NCI-H2081 treated with DMSO at 0.1 percent for 48 hours (cell line): Measurements from ENCODE around the gene MAN1B1.
"Not testable (repeated sequence)": the region's sequence is repeated elsewhere in the genome, so short reads cannot be mapped to it uniquely, and the experiment has no call there.

ENCODE experiments used
- DNase-seq: peaks from one replicate; lab custom pipeline; 2025; lab: John Stamatoyannopoulos, UW

Gene MAN1B1

DNA sequence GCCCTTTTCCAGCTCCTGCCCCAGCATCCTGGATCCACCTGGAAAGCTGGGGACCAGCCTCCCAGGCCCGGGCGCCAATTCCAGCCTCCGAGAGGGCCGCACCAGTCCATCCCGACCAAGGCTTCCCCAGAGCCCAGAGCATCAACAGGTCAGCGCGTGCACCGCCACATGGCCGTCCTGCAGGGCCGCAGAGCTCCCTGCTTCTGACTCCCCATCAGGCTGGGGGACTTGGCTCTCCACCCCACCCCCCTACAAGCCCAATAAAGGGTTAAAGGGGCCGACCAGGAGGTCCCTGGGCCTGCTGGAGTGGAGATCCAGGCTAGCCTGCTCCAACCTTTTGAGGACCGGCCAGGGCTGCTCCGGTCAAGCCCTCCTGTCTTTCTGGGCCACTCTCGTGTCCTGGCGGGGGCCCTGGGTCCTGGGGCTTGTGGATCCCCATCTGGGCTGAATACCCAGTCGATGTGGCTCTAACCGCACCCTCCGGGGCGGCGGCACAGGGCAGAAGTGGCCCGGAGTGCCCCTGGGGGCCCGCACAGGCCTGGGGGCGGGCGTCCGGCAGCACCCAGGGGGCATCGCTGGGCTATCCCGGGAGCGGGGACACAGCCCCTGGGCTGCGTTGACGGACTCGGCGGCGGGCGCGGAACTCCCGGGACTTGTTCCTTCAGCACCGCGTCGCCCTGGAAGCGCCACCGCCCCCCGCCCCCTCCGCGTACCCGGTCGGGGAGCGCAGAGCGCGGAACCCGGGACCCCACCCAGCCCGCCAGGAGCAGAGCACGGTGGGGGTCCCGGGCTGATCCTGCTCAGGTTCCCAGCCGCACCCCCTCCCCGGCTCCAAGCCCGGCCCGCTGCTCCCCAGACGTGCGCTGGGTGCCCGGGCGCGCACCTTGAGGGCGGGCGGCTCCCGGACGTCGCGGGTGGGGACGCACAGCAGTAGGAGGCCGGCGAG is 33.5 kb upstream of the MAN1B1 start:
- DNase-seq, result no peak

DNA sequence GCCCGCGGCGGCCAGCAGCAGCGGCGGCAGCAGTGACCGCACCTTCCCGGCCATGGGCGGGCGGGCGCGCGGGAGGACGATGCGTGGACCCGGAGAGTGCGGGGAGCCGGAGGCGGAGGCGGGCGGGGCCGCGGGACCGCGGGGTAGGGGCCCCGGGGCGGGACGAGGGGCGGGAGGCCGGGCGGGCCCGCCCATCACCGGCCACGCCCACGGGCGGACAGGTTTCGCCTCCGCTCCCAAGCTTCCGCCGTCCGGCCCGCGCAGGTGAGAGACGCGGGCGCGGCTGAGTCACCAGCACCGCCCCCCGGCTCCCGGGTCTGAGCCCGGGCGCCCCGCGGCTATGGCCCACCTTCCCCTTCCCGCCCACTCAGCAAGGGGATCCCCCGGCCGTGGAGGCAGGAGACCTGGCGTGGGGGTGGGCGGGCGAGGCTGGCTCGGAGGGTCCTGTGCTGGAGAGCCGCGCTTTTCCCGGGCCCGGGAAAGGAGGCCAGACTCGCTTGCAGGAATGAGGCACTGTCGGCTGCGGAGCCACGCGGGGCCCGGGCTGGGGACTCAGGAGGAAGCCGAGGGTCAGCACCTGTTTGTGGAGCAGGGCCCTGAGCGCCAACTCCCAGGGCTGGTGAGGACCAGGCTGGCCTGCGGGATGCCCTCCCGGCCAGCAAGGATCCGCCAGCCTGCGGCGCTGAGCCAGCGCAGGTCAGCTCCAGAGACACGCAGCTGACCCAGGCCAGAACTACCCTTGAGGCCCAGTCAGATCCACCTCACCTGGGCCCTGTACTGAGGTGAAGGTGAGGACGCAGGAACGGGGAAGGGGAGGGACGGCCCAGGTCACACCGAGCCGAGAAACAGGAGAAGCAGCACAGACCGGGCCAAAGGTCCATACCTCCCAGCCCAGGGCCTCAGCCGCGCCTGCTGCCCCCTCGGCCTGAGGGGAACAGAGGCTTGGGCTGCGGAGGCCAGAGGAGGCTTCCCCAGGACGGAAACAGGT is 32.5 kb upstream of the MAN1B1 start, which contains the start of gene ENTPD2:
Gene ENTPD2, minus strand, starts transcription at position 118 of the 988 bp plus-strand sequence. Its CDS starts 64 bp downstream, at position 54.
- no peak for DNase-seq

DNA sequence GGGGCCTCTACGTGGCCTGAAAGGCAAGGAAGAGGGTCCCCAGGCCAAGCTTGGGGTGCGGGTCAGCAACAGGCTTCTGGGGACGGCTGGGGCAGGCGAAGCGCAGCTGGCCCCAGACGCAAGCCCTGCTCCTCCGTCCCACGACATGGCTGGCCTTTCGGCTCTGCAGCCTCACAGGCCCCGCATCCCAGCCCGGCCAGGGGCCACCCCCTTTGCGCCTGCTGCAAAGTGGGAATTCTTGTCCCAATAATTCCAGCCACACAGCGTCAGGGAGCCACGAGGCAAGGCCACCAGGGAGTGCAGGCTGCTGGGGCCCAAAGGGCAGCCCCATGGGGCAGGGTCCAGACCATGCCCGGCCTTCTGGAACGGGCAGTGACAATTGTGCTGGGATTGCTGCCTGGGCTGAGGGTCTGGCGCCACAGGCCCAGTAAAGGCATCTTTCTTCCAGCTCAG is 31.8 kb upstream of the MAN1B1 start:
- no peak for DNase-seq

DNA sequence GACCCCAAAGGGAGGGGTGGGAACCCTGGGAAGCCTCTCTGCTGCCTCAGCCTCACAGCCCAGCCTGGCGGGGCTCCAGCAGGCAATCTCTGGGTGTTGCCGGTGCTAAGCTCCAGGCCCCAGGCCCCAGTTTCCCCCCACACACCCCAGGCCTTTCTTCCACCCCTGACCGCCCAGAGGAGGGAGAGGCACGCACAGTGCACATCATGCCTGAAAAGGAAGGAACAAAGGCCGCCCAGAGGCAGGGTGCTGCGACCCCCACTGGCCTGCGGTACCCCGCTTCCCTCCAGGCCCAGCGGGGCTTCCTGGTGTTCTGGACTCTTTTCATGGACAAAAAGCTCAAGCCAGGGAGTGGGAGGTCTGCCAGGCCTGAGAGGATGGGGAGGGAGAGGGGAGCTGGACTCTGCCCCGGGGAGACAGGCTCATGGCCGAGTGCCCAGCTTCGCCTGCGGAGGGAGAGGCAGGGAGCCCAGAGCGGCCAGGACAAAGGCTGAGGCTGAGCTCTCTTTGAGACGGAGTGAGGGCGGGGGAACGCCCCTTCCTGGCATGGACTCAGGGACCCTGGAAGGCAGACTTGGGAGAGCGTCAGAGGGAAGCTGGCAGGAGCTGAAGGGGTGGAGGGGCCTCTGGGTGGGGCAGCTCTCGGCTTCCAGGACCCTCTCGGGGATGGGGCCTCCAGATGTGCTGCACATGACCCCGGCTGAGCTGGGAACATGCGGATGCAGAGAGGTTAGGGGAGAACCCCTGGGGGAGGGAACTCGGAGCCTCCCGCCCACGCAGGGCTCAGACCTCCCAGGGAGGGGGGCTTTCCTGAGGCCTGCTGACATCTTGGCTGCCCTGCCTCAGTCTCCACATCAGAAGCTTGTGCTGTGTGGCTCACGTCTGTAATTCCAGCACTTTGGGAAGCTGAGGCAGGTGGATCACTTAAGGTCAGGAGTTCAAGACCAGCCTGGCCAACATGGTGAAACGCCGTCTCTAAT is 31.1 kb upstream of the MAN1B1 start:
- DNase-seq, result peak; percentile 33

DNA sequence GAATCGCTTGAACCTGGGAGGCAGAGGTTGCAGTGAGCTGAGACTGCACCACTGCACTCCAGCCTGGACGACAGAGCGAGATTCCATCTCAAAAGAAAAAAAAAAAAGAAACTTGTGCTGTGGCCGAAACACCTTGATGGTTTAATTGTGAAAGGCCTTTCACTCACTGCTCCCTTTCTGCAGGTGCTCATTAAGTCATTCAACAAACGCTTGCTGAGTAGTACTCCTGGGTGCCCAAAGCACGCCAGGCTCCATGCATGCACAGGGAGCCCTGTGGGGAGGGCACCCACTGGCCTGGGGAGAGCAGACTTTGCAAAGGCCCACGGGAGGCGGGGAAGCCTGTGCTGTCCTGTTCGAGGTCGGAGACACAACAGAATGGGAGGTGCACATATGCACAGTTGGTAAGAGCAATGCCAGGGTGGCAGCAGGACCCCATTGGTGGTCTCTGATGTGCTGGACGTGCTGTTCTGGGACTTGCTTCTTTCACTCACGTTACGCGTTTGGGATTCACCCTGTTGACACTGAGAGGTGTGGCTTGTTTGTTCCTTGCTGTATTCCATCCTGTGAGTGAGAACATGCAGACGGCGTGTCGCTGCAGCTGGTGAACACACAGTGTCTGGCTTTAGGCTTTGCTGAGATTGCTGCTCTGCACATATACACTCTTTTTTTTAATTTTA is 29.9 kb upstream of the MAN1B1 start:
- DNase-seq, result no peak

DNA sequence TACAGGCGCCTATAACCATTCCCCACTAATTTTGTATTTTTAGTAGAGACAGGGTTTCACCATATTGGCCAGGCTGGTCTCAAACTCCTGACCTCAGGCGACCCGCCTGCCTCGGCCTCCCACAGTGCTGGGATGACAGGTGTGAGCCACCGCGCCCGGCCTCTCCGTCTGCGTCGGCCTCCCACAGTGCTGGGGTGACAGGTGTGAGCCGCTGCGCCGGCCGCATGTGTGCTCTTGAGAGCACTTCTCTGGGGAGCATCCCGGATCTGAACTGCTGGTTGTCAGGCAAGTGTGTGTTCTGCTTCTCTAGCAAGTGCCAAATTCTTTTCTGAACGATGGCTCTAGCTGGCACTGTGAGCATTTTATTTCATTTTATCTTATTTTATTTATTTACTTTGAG is 29.2 kb upstream of the MAN1B1 start:
- DNase-seq, result no peak

DNA sequence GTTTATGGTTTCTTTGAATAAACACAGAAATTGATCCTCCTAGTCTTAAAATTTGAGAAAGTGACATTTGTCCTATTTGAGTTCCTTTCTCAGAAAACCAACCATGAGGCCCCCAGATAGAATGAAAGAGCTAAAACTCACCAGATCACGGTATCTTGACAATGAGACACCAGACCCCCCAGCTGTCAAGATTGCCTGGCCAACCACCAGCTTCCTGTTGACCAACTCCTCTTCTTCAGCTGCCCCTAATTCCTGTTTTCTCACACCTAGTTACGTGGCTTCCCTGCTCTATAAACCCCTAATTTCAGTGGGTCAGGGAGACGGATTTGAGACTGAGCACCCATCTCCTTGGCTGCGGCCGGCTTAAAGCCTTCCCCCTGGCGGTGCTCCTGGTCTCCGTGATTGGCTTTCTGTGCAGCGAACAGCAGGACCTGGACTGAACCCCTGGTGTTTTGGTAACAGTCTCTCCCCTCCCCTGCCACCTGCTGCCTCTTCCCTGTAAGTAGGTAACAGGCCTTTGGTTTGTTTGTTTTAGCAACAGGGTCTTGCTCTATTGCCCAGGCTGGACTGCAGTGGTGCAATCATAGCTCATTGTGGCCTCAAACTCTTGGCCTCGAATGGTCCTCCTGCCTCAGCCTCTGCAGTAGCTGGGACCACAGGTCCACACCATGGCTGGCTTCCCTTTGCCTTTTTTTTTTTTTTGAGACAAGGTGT is 28.1 kb upstream of the MAN1B1 start:
- no peak for DNase-seq

DNA sequence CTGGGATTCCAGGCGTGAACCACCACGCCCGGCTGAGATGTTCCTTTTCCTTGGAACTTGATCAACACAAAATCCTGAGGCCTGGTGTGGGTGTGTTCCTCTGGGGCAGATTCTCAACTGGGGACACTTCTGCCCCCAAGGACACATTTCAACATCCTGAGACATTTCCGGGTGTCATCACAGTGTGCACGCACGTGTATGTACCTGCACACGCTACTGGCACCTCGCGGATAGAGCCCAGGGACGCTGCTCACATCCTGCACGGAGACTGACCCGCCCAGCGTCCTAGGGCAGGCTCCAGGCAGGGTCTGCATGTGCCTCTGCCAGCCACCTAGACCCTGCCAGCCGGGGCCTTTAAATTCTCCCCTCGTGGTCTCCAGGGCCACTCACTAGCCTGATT is 24.4 kb upstream of the MAN1B1 start:
- no peak for DNase-seq

DNA sequence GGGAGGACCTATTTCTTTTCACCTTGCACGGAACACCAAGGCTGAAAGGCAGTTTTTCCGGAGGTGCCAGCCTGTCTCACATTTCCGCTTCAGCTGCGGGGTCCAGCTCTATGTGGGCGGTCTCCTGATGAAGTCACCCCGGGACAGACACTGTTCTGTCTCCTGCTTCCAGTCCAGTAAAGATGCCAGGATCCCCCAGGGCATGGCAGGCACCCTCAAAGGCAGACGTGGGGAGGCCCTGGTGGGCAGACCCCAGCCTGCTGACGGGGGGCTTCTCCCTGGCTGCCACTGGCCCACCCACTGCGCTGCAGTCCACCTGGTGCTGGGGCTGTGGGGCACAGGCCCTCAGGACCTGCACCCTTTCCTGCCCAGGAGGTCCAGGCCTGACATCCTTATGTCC is 24.0 kb upstream of the MAN1B1 start:
- DNase-seq, result not testable (repeated sequence)

DNA sequence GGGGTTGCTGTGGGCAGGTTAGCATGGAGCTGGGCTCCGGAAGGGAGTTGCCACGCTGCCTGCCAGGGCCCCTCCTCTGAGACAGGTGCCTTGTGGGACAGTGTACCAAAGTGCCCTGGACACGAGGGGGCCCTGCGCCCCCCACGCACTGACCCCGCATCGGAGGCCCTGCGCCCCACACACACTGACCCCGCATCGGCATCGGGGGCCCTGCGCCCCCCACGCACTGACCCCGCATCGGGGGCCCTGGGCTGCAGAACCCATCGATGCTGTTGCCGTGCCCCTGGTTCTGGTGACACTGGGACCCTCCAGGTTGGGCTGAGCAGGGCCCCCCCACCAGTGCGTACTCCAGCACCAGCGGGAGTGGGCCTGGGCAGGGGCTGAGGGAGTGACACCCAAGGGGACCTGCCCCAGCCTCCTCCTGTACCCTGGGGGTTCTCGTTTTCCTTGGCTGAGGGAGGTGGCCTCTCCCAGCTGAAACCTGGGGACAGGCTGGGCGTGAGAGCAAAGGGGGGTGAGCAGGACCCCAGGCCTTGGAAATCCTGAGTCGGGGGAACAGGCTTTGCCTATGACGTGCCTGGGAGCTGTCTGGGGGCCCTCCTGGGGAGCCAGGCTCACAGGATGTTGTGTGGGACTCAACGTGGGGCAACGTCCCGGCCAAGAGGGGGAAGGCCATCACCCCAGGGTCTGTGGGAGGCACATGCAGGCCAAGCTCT is 23.3 kb upstream of the MAN1B1 start:
- no peak for DNase-seq

DNA sequence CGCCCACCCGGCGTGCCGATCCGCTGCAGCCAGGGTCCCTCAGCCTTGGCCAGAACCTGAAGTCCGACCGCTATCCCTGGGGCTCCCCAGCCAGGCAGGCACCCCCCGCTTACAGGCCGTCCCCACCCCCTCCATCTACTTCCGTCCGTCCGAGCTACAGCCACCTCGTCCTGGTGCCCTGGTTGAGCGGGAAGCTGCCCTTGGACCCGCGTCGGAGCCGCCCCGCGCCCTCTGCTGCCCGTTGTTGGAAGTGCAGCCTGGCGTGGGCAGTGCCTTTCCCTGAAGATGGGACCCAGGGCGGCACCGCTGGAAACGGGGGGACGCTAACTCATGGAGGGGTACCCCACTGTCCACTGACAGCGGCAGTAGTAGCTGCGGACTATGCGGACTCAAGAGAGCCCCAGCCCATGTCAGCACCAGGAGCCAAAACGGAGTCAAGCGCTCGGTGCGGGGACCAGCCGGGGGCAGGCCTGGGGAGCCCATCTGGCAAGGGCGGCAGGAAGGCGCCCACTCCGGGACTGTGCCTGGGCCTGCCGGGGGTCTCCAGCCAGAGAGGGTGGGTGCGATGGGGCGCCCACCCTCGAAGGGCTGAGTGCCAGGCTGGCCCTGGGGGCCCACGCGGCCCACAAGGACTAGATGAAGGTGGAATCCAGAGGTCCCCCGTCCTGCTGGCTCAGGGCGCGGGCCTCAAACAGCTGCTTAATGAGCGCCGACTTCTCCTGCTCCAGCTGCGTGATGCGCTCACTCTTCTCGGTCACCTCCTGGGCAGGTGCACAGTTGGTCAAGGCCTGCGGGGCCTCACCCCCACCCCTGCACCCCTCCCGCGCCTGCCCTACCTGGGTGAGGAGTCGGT is 22.5 kb upstream of the MAN1B1 start:
- no peak for DNase-seq

DNA sequence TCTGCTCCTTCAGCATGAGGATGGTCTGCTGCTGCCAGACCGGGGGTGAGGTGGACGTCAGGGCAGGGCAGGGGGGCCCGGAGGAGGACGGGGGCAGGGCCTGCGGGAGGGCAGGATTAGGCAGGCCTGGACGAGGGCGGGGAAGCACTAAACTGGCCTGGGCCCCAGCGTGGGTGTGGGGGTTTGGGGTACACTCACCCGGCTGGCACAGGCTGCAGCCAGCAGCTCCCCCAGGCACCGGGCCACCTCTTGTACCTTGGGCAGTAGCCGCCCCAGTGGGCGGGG is 22.0 kb upstream of the MAN1B1 start:
- no peak for DNase-seq

DNA sequence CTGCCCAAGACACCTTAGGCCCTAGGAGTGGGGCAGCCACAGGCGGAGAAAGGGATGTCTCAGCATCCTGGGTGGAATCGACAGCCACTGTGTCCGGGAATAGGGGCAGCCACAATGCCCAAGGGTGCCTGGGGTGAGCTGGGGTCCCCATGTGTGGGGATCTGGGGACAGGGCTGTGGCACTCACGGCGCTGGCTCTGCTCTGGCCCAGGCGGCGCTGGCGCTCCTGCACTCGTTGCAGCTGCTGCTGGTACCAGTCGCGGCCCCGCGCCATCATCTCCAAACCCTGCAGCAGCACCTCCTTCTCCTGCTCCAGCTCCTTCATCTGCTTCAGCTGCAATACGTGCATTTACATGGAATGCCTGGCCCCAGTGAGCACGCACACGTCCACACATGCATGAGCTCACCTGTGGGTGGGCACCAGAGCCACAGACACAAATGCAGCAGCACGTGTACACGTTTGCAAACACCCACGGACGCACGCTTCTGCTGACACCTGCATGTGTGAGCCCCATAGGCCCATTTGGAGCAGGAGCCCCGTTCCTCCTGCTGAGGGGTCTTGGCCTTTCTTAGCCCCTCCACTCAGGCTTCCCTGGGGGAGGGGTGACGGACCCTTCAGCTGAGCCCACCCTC is 21.3 kb upstream of the MAN1B1 start:
- DNase-seq, result no peak

DNA sequence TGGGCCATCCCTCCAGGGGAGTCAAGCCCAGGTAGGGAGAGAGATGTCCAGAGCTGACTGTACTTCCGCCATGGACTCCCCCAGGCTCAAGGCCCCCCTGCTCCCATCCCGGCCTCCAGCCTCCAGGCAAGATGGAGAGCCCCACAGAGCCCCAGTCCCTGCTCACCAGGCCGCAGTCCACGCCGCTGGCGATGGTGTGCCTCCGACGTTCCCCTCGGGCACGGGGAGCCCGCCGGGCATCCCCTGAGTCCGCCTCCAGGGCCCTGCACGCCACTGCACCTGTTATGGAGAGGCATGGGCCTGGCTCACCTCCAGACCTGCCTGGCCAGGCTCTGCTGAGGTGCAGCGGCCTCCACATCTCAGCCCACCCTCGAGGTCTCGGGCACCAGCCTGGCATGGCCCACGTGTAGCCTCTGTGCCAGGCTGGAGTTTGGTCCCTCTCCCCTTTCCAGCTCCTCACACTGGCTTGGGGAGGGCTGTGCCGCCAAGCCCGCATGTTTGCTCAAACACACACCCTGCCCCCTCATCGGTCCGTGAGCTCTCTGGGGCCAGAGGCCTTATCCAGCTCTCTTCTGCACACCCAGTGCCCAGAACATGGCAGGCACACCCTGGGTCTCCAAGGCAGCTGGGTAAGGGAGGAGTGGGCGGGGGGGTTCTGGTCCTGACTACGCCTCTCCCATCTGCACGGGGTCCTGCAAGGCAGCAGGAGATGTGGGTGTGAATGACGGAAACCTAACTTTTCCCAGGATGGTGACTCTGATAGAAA is 20.5 kb upstream of the MAN1B1 start:
- DNase-seq, result no peak

DNA sequence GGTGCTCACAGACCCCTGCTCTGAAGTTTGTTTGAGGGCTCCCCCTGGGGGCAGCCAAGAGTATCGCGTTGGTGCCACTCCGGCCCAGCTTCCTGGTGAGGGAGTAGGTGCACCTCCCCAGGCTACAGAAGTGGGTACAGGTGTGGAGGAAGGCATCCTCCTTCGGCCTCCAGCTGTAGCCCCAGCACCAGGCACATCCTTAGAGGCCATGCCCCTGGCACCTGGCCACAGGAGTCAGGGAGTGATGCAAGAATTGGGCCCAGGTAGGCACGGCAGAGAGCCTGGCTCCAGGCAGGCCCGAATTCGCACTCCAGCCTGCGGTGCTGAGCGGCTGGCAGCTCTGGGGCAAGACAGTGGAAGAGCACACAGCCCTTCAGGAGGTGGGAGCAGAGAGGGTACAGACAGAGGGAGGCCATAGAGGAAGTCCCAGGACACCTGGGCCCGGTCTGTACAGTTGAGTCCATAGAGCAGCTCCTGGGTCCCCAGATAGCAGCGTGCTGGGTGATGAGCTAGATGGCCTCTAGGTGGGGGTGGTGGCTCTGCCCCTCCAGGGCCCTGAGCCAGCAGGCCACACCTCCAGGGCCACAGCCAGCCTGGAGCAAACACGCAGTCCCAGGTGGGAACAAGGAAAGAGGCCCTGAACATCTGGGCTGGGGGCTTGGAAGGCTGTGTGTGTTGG is 18.8 kb upstream of the MAN1B1 start:
- DNase-seq, result no peak

DNA sequence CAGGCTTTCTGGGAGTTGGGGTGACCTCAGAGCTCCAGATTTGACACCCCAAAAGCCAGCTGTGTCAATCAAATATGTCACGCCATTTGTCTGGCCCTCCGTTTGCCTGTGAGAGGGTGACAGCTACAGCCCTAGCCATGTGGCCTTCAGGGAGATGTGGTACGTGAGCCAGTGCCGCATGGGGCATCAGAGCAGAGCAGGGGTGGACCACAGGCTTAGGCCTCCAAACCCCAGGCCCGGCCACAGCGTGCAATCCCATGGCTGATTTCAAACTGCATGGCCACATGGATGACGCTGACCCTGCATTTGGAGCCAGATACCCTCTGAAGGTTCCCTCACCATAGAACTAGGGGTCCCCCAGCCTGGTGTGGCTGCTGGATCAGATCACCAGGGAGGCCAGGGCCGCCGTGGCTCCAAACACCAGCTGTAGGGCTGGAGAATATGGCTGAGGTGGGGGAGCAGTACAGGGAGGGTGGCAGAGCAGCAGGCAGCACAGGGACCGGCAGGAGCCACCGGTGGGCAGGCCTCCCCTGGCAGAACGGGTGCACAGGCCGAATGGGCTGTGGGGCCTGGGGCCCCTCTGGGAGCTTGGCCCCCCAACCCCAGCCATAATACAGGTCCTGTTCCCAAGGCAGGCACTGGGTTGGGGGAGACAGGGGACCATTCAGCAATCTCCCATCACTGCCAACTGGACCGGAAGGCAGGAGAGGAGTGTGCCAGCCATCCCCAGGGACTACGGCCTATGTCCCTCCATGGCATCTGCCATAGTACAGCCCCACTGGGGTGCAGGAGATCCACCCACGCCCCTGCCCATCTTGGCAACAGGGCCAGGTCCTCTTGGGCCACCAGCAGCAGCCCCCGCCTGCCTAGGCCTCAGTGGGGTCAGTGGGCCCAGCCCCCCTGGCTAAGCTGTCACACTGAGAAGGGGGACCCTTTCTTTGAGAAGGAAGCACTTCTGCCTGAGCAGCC is 18.0 kb upstream of the MAN1B1 start:
- no peak for DNase-seq
